Heart left ventricle (tissue), 16 donors: ENCODE data around the gene CEP19. TPM values are rescaled to one million over a fixed set of nuclear protein-coding genes. Genes with fewer than 3 reads are reported as not detected.

Source experiments
- ATAC-seq, 4 donors: fragments of 200-7000 bp; cut with Tn5 transposase; one replicate each; pipeline ENCODE4 v1.9.1; 2020 to 2022; ENCODE audit warnings: moderate library complexity in 4 of 4, mild to moderate bottlenecking in 3 of 4, moderate number of reproducible peaks in 1 of 4
- DNase-seq, 5 donors: peaks; one replicate each; pipeline ENCODE4 v3.0.0-alpha.2; 2020
- H3K27ac ChIP-seq, 12 donors: fragments of 200-600 bp; sonication (generic) in 4 of 12; one replicate each; pipeline versions ENCODE4 v1.5.0 to v1.8.0; 2016 to 2022; ENCODE audit warnings: mild to moderate bottlenecking in 2 of 12
- H3K27me3 ChIP-seq, 9 donors: fragments of 200-600 bp; sonication (generic) in 2 of 9; one replicate each; pipeline versions ENCODE4 v1.5.1 to v1.8.0; 2016 to 2022; ENCODE audit warnings: mild to moderate bottlenecking in 3 of 9
- H3K36me3 ChIP-seq, 9 donors: fragments of 200-600 bp; sonication (generic) in 2 of 9; one replicate each; pipeline versions ENCODE4 v1.5.0 to v1.8.0; 2018 to 2022; ENCODE audit warnings: mild to moderate bottlenecking in 2 of 9
- H3K4me1 ChIP-seq, 12 donors: fragments of 200-600 bp; sonication (generic) in 4 of 12; one replicate each; pipeline versions ENCODE4 v1.5.0 to v1.8.0; 2016 to 2022; ENCODE audit warnings: mild to moderate bottlenecking in 3 of 12
- H3K4me3 ChIP-seq, 12 donors: fragments of 200-600 bp; sonication (generic) in 4 of 12; one replicate each; pipeline versions ENCODE4 v1.5.0 to v1.8.0; 2017 to 2022; ENCODE audit warnings: mild to moderate bottlenecking in 9 of 12, moderate library complexity in 4 of 12
- H3K9me3 ChIP-seq, 12 donors: fragments of 200-600 bp; sonication (generic) in 4 of 12; one replicate each; pipeline versions ENCODE4 v1.5.0 to v1.8.0; 2016 to 2022; ENCODE audit warnings: mild to moderate bottlenecking in 1 of 12
- CTCF ChIP-seq, 12 donors: fragments of 200-600 bp; sonication (generic) in 4 of 12; IDR thresholded peaks; one replicate each; pipeline versions ENCODE4 v1.5.0 to v1.8.0; 2018 to 2022; ENCODE audit warnings: antibody characterized with exemption in 12 of 12, mild to moderate bottlenecking in 5 of 12
- POLR2A ChIP-seq, 2 donors: fragments of 450-650 bp; IDR thresholded peaks; one replicate each; pipeline ENCODE4 v1.6.1; 2017; ENCODE audit warnings: antibody characterized with exemption in 2 of 2, mild to moderate bottlenecking in 2 of 2, moderate library complexity in 2 of 2
- WGBS, 4 donors: extraction: QIAGEN DNeasy Blood & Tissue Kit in 2 of 4; methylation state at CpG; one replicate each; pipeline versions ENCODE4 v1.1.5 to v1.1.7; 2013 to 2018; 5-methylcytosine and 5-hydroxymethylcytosine counted together
- intact Hi-C, 10 donors: fragments of 100-400 bp; cut with DNase I; formaldehyde crosslinking; loops; one replicate each; pipeline versions ENCODE4 v1.11.1 to v1.14.2; 2022
- polyA plus RNA-seq, 2 donors: library from polyadenylated mRNA; stranded (reverse); fragments of 200-250 nt; gene quantifications; one replicate each; pipeline ENCODE4 v1.2.3, GENCODE V29; 2013
- total RNA-seq, 9 donors: library from RNA; depleted of rRNA in 2 of 9; stranded (reverse); fragments of >200 nt in 2 of 9; fragmentation: NEBNext Ultra II Directional in 3 of 9; extraction: Animal tissue kit (Norgen Biotek cat#: 25700) in 3 of 9; gene quantifications; one replicate each; pipeline versions ENCODE4 v1.1.0 to v1.2.4, GENCODE V29; 2016 to 2023
- donor health status: ischemic (EF 13 %, LVEDD 7.1; RV severe dilation, severe dysfunction).
- donor health status: healthy with polysubstance abuse.
- donor health status: DM: no; HTN: yes; CAD: no.
- donor health status: DM: no; HTN: no; CAD: no.
- donor health status: ischemic (EF 25% LVEDD 6.9; RV normal size, moderate dysfunction).
- donor health status: ischemic (EF 25% LVEDD 5.7; RV mildly dilated, moderate dysfunction).
- donor health status: healthy.
- donor health status: DM: yes; HTN: yes; CAD: no.
- donor health status: ischemic (EF 35%, LVEDD 5.7; RV mildly dilated, moderate dysfunction).
- donor health status: nonischemic (EF 11% LVEDD 7.7; RV severe dilation, severe dysfunction).
- donor health status: DM: yes; HTN: yes; CAD: no.
- donor health status: PGD.
- donor health status: ischemic (EF 29% LVEDD 5.4; RV normal size, mild dysfunction).
- donor health status: nonischemic (EF 23%, LVEDD 6.1; RV moderate dilation, normal function).

CEP19 gene
- total and polyA plus RNA-seq, 11 donors: 0.57 to 2.8 (median 1.3) TPM

GRCh38 chr3:196677353-196677752 lies 34.7 kb downstream of the CEP19 start:
- WGBS, 4 donors: 56 to 63% (median 60%) methylated on average over 1 of the region's 1 CpG
- Histone ChIP-seq H3K36me3 (no peaks in the 10 kb centered on the region), H3K4me1 (peaks cover 0 to 16% (median 0%) of the 10 kb centered on the region in 12 donors), H3K9me3 (no peaks in the 10 kb centered on the region), H3K27me3 (no peaks in the 10 kb centered on the region), H3K27ac (no peak overlapping the region), H3K4me3 (no peak overlapping the region)
- intact Hi-C loops: loop anchor here in 2 of 10 donors (5.0 kb wide), 1 partner anchor 35 kb away; no protein-coding TSS in a partner anchor
- TF ChIP-seq POLR2A (IDR thresholded peaks at IDR 0.05) (no peak), CTCF (IDR thresholded peaks at IDR 0.05) (no peak)
- ATAC-seq (no peak), DNase-seq (no peak)

- WGBS, 4 donors: 79 to 83% (median 82%) methylated on average over 3 of the region's 3 CpGs
- Histone ChIP-seq H3K36me3 (no peaks in the 10 kb centered on the region), H3K27ac (no peak overlapping the region), H3K27me3 (peaks cover 0 to 2% (median 0%) of the 10 kb centered on the region in 9 donors), H3K4me3 (no peak overlapping the region), H3K4me1 (peaks cover 0 to 38% (median 1%) of the 10 kb centered on the region in 12 donors), H3K9me3 (no peaks in the 10 kb centered on the region)
- no peak for TF ChIP-seq POLR2A (IDR thresholded peaks at IDR 0.05)
- no peak for TF ChIP-seq CTCF (IDR thresholded peaks at IDR 0.05)
- ATAC-seq (no peak), DNase-seq (no peak)
- intact Hi-C loops: loop anchor here in 1 of 10 donors (5.0 kb wide), 2 partner anchors 41 to 61 kb away; no protein-coding TSS in a partner anchor
These were observed 38.4 kb downstream of the CEP19 start for GRCh38 chr3:196673632-196674031.

GRCh38 chr3:196670339-196670738 lies 41.7 kb downstream of the CEP19 start:
- H3K36me3 ChIP-seq: no peaks in the 10 kb centered on the region
- H3K27me3 ChIP-seq: peaks cover 0 to 3% (median 0%) of the 10 kb centered on the region in 9 donors
- peak overlapping the region in 8 of 12 donors; percentile 37 to 76 (median 52) for H3K27ac ChIP-seq
- H3K4me3 ChIP-seq: no peak overlapping the region
- ATAC-seq (peak; percentile 47 to 85 (median 78)), DNase-seq (peak in 1 of 5 donors; percentile 26)
- peaks cover 0 to 31% (median 1%) of the 10 kb centered on the region in 12 donors for H3K4me1 ChIP-seq
- intact Hi-C loops: loop anchor here in 1 of 10 donors (5.0 kb wide), 2 partner anchors 38 to 58 kb away; no protein-coding TSS in a partner anchor
- H3K9me3 ChIP-seq: no peaks in the 10 kb centered on the region
- 30 to 35% (median 34%) methylated on average over 6 of the region's 6 CpGs for WGBS, 4 donors
- TF ChIP-seq POLR2A (IDR thresholded peaks at IDR 0.05) (no peak), CTCF (IDR thresholded peaks at IDR 0.05) (no peak)

- intact Hi-C loops: no loop called here
- WGBS, 4 donors: 88 to 92% (median 90%) methylated on average over 14 of the region's 14 CpGs
- Histone ChIP-seq H3K9me3 (no peaks in the 10 kb centered on the region), H3K4me3 (no peak overlapping the region), H3K27me3 (peaks cover 0 to 3% (median 0%) of the 10 kb centered on the region in 9 donors), H3K36me3 (peaks cover 0 to 4% (median 0%) of the 10 kb centered on the region in 9 donors), H3K27ac (no peak overlapping the region), H3K4me1 (peaks cover 0 to 31% (median 1%) of the 10 kb centered on the region in 12 donors)
- no peak for DNase-seq
- no peak for ATAC-seq
- TF ChIP-seq POLR2A (IDR thresholded peaks at IDR 0.05): no peak
- no peak for TF ChIP-seq CTCF (IDR thresholded peaks at IDR 0.05)
These were observed 44.8 kb downstream of the CEP19 start for GRCh38 chr3:196667056-196667825.
